Measurements from ENCODE around the gene NUDC. TPM values are rescaled to one million over a fixed set of nuclear protein-coding genes. Genes with fewer than 3 reads are reported as not detected.

Gene NUDC
- total and polyA plus RNA-seq, 2 of the 13 experiments (the other 11 are each of a cell fraction or from before 2014, with no cell fraction given) = 34.7 to 104 TPM

GRCh38 chr1:26910343-26911160, 11.0 kb upstream of the NUDC start (continued):
- TF ChIP-seq PBX2 (CRISPR knock-in tag; IDR thresholded peaks at IDR 0.05) (no peak), FOXO1 (CRISPR knock-in tag; IDR thresholded peaks at IDR 0.05) (peak; percentile 93), TRIM24 (CRISPR knock-in tag; IDR thresholded peaks at IDR 0.05) (no peak), ZNF274 (CRISPR knock-in tag; IDR thresholded peaks at IDR 0.05) (no peak), ZNF451 (CRISPR knock-in tag; IDR thresholded peaks at IDR 0.05) (no peak), ZBTB8A (CRISPR knock-in tag; IDR thresholded peaks at IDR 0.05; ENCODE audit: borderline replicate concordance, low read depth) (no peak), ZNF510 (CRISPR knock-in tag; IDR thresholded peaks at IDR 0.05; ENCODE audit: low read depth) (no peak), TCF12 (IDR thresholded peaks at IDR 0.05) (no peak), TCF12 (CRISPR knock-in tag; IDR thresholded peaks at IDR 0.05) (peak; percentile 96), ZNF484 (CRISPR knock-in tag; IDR thresholded peaks at IDR 0.05; ENCODE audit: borderline replicate concordance, low read depth) (no peak), THRA (CRISPR knock-in tag; IDR thresholded peaks at IDR 0.05; ENCODE audit: borderline replicate concordance) (peak; percentile 86; the same call in 1 of the 2 replicates), ZNF777 (CRISPR knock-in tag; IDR thresholded peaks at IDR 0.05) (no peak), ZNF589 (CRISPR knock-in tag; conservative IDR thresholded peaks at IDR 0.05) (0 out of 2 replicates have a peak, but pooled peaks have one; percentile 33), SOX13 (IDR thresholded peaks at IDR 0.05) (peak; percentile 31; the same call in 1 of the 2 replicates), SOX13 (CRISPR knock-in tag; conservative IDR thresholded peaks at IDR 0.05 in 1 of 2, IDR thresholded peaks at IDR 0.05 in 1 of 2) (peak; percentile 87 to 92; a peak in 3 of 4 replicates), TBP (CRISPR knock-in tag; IDR thresholded peaks at IDR 0.05) (no peak), HOXD1 (CRISPR knock-in tag; IDR thresholded peaks at IDR 0.05) (peak; percentile 71), EZH2 (conservative IDR thresholded peaks at IDR 0.05; ENCODE audit: low read depth, low read length) (no peak), MEF2D (CRISPR knock-in tag; IDR thresholded peaks at IDR 0.05) (peak; percentile 96), CC2D1A (CRISPR knock-in tag; IDR thresholded peaks at IDR 0.05) (no peak), FOXA1 (IDR thresholded peaks at IDR 0.05) (no peak), FOXA1 (CRISPR knock-in tag; IDR thresholded peaks at IDR 0.05) (peak; percentile 81), DR1 (CRISPR knock-in tag; IDR thresholded peaks at IDR 0.05) (peak; percentile 40; the same call in 1 of the 2 replicates), GPN1 (CRISPR knock-in tag; IDR thresholded peaks at IDR 0.05; ENCODE audit: borderline replicate concordance) (no peak), ZNF550 (CRISPR knock-in tag; IDR thresholded peaks at IDR 0.05; ENCODE audit: borderline replicate concordance) (no peak), MXD1 (CRISPR knock-in tag; IDR thresholded peaks at IDR 0.05) (no peak), GZF1 (CRISPR knock-in tag; IDR thresholded peaks at IDR 0.05) (no peak), ZNF260 (CRISPR knock-in tag; IDR thresholded peaks at IDR 0.05; ENCODE audit: borderline replicate concordance, low read depth) (no peak), ASH2L (IDR thresholded peaks at IDR 0.05; ENCODE audit: insufficient read length, low read depth, low read length) (peak; percentile 32), CAMTA2 (CRISPR knock-in tag; IDR thresholded peaks at IDR 0.05; ENCODE audit: borderline replicate concordance) (no peak; the same call in 1 of the 2 replicates)

Data from HepG2 (cell line).